HG02623 (cell line): Measurements from ENCODE around the gene UPB1.

Experiments used
- ATAC-seq: cut with Tn5 transposase; IDR thresholded peaks from one replicate; pipeline ENCODE4 v1.9.1; 2021; ENCODE audit warnings: moderate library complexity; ENCODE audit not compliant: unreplicated experiment

Gene UPB1

GRCh38 chr22:24555165-24556039 is 60.3 kb downstream of the UPB1 start, which contains the start of gene SNRPD3:
Gene SNRPD3, plus strand, starts transcription at chr22:24555999. Its CDS starts 1,676 bp downstream, at chr22:24557675.
- ATAC-seq = peak; percentile 61

GRCh38 chr22:24559471-24559870 is 64.3 kb downstream of the UPB1 start:
- no peak for ATAC-seq

- no peak for ATAC-seq
Measured at GRCh38 chr22:24563246-24563645, 68.1 kb downstream of the UPB1 start.

GRCh38 chr22:24564376-24565058 is 69.4 kb downstream of the UPB1 start:
- ATAC-seq = no peak

- no peak for ATAC-seq
Measured at GRCh38 chr22:24565077-24565476, 69.9 kb downstream of the UPB1 start.

- no peak for ATAC-seq
Measured at GRCh38 chr22:24566899-24567511, 71.9 kb downstream of the UPB1 start.

GRCh38 chr22:24567668-24568067 is 72.5 kb downstream of the UPB1 start:
- no peak for ATAC-seq

- ATAC-seq = no peak
Measured at GRCh38 chr22:24571266-24571665, 76.1 kb downstream of the UPB1 start.

GRCh38 chr22:24576778-24577177 is 81.6 kb downstream of the UPB1 start:
- ATAC-seq = no peak
